ENCODE measurements around the gene CCDC141.

Gene CCDC141

DNA sequence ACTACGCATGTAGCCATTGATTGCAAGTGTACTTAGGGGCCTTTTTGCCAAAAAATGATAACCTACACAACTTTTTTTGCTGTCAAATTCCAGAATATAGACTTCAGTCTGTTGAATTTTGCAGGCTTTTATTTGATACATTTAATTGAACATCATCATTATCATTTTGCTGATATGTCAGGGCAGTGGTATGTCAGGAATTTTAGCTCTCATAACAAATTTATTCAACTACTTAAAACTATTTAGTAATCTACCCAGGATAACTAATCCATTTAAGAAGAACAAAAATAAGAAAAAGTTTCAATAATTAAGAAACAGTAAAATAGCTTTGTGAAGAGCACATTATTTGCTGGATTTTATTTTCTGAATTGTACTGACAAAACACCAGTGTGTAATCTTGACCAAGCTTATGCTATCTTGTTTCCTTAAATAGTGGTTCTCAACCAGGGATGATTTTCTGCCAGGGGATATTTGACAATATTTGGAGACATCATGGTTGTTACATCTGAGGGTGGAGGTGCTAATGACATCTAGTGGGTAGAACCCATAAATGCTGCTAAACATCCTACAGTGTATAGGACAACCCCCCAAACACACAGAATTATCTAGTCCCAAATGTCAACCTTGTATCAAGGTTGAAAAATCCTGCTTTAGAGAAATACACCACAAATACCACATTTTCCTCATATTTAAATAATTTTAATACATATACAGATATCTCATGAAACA lies 230.6 kb downstream of the CCDC141 start:
- H3K27ac ChIP-seq = no peak overlapping the region
- TF ChIP-seq, protein P1, sequence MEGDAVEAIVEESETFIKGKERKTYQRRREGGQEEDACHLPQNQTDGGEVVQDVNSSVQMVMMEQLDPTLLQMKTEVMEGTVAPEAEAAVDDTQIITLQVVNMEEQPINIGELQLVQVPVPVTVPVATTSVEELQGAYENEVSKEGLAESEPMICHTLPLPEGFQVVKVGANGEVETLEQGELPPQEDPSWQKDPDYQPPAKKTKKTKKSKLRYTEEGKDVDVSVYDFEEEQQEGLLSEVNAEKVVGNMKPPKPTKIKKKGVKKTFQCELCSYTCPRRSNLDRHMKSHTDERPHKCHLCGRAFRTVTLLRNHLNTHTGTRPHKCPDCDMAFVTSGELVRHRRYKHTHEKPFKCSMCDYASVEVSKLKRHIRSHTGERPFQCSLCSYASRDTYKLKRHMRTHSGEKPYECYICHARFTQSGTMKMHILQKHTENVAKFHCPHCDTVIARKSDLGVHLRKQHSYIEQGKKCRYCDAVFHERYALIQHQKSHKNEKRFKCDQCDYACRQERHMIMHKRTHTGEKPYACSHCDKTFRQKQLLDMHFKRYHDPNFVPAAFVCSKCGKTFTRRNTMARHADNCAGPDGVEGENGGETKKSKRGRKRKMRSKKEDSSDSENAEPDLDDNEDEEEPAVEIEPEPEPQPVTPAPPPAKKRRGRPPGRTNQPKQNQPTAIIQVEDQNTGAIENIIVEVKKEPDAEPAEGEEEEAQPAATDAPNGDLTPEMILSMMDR (IDR thresholded peaks at IDR 0.05) = no peak
- TF ChIP-seq ZFX (IDR thresholded peaks at IDR 0.05; ENCODE audit: borderline replicate concordance) = no peak

DNA sequence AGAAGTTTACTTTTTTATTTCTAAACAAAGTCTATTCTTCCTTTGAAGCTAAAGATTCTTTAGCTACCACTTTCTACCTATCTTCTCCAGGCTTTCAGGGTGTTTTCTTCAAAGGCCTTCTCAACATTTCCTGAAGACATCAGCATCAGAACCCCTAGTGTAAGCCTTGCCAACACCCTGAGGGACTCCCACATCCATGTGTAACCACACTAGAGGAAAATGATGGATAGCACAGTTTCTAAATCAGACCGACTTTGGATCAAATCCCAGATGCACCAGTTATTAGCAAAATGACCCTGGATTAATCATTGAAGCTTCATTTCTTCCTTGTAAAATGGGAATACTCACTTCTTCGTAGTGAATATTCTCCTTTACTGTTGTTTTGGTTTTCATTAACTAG lies 238.0 kb downstream of the CCDC141 start:
- TF ChIP-seq ZFX (IDR thresholded peaks at IDR 0.05; ENCODE audit: borderline replicate concordance) = no peak
- TF ChIP-seq, protein P1 (IDR thresholded peaks at IDR 0.05) = no peak
- H3K27ac ChIP-seq = no peak overlapping the region

DNA sequence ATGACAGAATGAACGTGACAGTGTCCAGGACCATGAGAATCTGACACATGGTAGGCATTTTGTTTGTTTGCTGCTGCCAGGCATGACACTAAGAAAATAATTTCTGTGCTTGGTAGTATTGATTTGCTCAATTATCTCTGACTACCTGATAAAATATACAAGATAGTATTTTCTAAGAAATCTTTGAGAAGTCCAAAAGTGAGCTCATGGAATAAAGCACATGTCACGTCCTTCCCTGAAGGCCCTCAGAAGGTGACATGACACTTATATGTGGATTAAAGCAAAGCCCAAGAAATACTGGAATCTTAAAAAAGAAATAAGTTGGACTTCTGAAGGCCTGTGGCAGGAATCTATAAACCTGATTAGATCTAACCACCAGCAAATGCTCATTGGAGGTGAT lies 238.9 kb downstream of the CCDC141 start:
- no peak overlapping the region for H3K27ac ChIP-seq
- TF ChIP-seq, protein P1 (IDR thresholded peaks at IDR 0.05) = no peak
- TF ChIP-seq ZFX (IDR thresholded peaks at IDR 0.05; ENCODE audit: borderline replicate concordance) = no peak

DNA sequence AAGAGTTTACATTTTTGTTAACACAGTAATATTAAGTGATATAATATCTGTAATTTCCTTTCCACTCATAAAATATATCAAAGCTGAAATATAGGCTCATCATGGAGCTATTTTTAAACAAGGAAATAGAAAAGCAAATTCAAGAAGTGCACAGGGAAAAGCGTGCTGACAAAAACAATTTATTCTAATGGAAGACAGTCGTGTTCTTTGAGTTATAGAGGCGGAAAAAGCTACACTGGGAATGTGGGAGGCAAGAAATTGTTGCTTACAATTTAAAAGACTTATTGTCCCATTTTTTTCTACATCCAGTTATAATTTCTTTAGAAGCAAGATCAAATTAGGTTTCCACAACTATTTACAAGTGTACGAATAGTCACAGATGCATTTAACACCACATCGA lies 239.5 kb downstream of the CCDC141 start:
- H3K27ac ChIP-seq = no peak overlapping the region
- no peak for TF ChIP-seq ZFX (IDR thresholded peaks at IDR 0.05; ENCODE audit: borderline replicate concordance)
- TF ChIP-seq, protein P1 (IDR thresholded peaks at IDR 0.05) = no peak

DNA sequence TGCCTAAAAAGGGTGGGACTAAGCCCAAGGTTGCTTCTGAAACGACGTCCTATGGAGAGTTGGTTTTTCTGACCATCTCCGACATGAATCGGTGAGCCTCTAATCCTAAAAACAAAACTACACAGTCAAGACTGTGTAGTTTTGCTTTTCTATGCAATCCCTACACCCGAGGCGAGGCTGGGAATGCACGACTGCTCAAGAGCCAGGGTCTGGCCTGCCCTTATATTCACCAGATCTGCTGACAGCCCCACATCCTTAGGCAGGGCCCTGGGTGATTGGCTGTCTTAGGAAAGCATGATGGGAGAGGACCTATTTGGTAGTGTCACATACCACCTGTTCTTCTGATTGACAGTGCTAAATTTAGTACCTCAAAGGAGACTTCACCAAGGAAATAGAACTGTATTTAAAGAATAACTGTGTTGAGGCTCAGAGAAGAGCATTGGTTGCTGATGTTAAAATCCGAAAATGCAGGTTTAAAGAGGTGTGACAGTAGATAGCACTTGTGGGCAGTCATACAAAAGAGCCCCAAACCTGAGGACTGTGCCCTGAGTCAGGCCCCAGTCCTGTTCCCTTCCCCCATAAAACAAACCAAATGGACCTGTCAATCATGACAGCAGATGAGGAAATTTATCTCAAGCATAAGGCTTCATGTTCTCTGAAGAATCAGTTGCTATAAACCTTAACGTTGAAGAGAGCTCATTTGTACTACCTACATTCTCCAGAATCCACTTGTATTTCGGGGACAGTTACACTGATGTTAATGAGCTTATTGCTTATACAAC lies 242.5 kb downstream of the CCDC141 start, which contains the start of gene TTN:
TSS of gene TTN (minus strand) at position 197 of the 782 bp plus-strand sequence. CDS start 2,781 bp downstream, outside the sequence.
- no peak within 1 kb of the TSS for H3K27ac ChIP-seq
- no peak for TF ChIP-seq ZFX (IDR thresholded peaks at IDR 0.05; ENCODE audit: borderline replicate concordance)
- TF ChIP-seq, protein P1 (IDR thresholded peaks at IDR 0.05) = no peak

DNA sequence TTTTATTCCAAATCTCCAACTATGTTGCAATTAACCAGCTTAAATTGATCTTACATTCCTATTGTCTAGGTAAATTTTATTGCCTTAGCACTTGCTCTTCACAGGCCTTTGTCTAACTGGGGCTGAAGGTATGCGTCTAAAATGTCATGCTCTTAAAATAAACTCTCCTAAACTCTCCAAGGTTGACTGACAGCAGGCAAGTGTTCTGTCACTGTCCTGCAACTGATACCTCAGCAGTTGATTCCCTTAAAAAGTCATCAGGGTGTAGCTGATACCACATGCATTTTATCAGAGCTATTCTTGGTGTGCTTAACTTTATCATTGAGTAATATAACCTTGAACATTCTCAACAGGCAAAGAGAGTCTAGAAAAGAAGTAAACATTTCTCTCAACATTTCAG lies 243.4 kb downstream of the CCDC141 start:
- TF ChIP-seq, protein P1 (IDR thresholded peaks at IDR 0.05) = no peak
- no peak for TF ChIP-seq ZFX (IDR thresholded peaks at IDR 0.05; ENCODE audit: borderline replicate concordance)
- no peak overlapping the region for H3K27ac ChIP-seq

DNA sequence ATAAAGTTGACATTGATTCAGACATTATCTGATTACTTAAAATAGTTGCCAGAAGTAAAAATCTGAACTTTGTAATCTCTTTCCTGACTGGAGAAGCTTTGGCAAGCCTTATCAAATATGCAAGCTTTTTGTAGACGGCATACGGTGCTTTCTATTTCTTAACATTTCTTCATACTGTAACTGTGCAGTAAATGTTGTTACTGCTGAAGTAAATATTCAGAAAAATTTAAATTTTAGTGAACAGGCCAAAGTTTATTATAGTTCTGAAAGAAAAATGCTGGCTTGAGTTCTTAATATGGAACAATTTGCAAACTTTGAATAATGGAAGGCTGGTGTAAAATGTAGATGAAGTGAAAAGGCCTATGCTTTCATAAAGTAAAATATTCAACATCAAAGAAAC lies 244.5 kb downstream of the CCDC141 start:
- no peak overlapping the region for H3K27ac ChIP-seq

More for the DNA sequence above, 244.5 kb downstream of the CCDC141 start:
- no peak for TF ChIP-seq ZFX (IDR thresholded peaks at IDR 0.05; ENCODE audit: borderline replicate concordance)
- TF ChIP-seq, protein P1 (IDR thresholded peaks at IDR 0.05) = no peak
